ENCODE results near the gene ARAP3. TPM values are rescaled to one million over a fixed set of nuclear protein-coding genes. Genes with fewer than 3 reads are reported as not detected.

The ARAP3 gene
- polyA plus RNA-seq, 1 donor from 2014 or later = 1.4 TPM

DNA sequence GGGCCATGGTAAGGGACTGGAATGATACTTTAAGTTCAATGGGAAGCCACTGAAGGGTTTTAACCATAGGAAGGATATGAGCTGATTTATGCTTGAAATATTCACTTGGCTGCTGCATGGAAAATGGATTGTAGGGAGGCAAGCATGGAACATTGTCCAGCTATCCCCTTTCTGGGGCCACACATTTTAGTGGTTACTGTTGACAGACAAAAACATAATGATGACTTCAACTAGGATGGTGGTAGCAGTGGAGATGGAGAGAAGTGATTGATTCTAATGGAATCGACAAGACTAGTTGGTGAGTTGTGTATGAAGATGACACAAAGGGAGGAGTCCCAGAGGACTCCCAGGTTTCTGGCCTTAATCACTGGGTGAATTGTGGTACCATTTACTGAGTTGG is 24.6 kb downstream of the ARAP3 start:
- H3K9me2 ChIP-seq (ENCODE audit: insufficient read depth, low read length) = no peaks in the 10 kb centered on the region
- no peaks in the 10 kb centered on the region for H3F3A ChIP-seq (ENCODE audit: insufficient read depth, low read length, poor library complexity, severe bottlenecking)
- H3K79me2 ChIP-seq (replicated peaks; ENCODE audit: insufficient read depth, low read length) = no peaks in the 10 kb centered on the region
- H2AFZ ChIP-seq (ENCODE audit: low read depth, low read length) = no peak overlapping the region
- H3K9me3 ChIP-seq (ENCODE audit: low read length) = no peaks in the 10 kb centered on the region
- TF ChIP-seq, protein P1, sequence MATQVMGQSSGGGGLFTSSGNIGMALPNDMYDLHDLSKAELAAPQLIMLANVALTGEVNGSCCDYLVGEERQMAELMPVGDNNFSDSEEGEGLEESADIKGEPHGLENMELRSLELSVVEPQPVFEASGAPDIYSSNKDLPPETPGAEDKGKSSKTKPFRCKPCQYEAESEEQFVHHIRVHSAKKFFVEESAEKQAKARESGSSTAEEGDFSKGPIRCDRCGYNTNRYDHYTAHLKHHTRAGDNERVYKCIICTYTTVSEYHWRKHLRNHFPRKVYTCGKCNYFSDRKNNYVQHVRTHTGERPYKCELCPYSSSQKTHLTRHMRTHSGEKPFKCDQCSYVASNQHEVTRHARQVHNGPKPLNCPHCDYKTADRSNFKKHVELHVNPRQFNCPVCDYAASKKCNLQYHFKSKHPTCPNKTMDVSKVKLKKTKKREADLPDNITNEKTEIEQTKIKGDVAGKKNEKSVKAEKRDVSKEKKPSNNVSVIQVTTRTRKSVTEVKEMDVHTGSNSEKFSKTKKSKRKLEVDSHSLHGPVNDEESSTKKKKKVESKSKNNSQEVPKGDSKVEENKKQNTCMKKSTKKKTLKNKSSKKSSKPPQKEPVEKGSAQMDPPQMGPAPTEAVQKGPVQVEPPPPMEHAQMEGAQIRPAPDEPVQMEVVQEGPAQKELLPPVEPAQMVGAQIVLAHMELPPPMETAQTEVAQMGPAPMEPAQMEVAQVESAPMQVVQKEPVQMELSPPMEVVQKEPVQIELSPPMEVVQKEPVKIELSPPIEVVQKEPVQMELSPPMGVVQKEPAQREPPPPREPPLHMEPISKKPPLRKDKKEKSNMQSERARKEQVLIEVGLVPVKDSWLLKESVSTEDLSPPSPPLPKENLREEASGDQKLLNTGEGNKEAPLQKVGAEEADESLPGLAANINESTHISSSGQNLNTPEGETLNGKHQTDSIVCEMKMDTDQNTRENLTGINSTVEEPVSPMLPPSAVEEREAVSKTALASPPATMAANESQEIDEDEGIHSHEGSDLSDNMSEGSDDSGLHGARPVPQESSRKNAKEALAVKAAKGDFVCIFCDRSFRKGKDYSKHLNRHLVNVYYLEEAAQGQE (IDR thresholded peaks at IDR 0.05; ENCODE audit: borderline replicate concordance) = no peak
- no peak for TF ChIP-seq EP300 (conservative IDR thresholded peaks at IDR 0.05; ENCODE audit: poor library complexity, severe bottlenecking)
- TF ChIP-seq SMC3 (conservative IDR thresholded peaks at IDR 0.05; ENCODE audit: poor library complexity) = no peak
- TF ChIP-seq MXI1 (conservative IDR thresholded peaks at IDR 0.05; ENCODE audit: poor library complexity, severe bottlenecking) = no peak
- no peak for TF ChIP-seq EZH2 (IDR thresholded peaks at IDR 0.05; ENCODE audit: borderline replicate concordance, insufficient read depth, low read length, poor library complexity, severe bottlenecking)
- TF ChIP-seq TAF1 (IDR thresholded peaks at IDR 0.05; ENCODE audit: low read depth) = no peak
- TF ChIP-seq POLR2AphosphoS5 (IDR thresholded peaks at IDR 0.05) = no peak
- no peak for TF ChIP-seq RAD21 (conservative IDR thresholded peaks at IDR 0.05)
- TF ChIP-seq, protein P2, sequence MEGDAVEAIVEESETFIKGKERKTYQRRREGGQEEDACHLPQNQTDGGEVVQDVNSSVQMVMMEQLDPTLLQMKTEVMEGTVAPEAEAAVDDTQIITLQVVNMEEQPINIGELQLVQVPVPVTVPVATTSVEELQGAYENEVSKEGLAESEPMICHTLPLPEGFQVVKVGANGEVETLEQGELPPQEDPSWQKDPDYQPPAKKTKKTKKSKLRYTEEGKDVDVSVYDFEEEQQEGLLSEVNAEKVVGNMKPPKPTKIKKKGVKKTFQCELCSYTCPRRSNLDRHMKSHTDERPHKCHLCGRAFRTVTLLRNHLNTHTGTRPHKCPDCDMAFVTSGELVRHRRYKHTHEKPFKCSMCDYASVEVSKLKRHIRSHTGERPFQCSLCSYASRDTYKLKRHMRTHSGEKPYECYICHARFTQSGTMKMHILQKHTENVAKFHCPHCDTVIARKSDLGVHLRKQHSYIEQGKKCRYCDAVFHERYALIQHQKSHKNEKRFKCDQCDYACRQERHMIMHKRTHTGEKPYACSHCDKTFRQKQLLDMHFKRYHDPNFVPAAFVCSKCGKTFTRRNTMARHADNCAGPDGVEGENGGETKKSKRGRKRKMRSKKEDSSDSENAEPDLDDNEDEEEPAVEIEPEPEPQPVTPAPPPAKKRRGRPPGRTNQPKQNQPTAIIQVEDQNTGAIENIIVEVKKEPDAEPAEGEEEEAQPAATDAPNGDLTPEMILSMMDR (IDR thresholded peaks at IDR 0.05; ENCODE audit: poor library complexity, severe bottlenecking) = no peak
- H3K27ac ChIP-seq (ENCODE audit: low read length) = no peak overlapping the region
- no peak overlapping the region for H3K9ac ChIP-seq (ENCODE audit: low read length)
- no peak overlapping the region for H3K4me3 ChIP-seq (ENCODE audit: low read length)
- H3K4me2 ChIP-seq (ENCODE audit: low read length) = no peak overlapping the region
- H3K36me3 ChIP-seq (ENCODE audit: insufficient read depth, low read length) = no peaks in the 10 kb centered on the region
- no peaks in the 10 kb centered on the region for H3K27me3 ChIP-seq (ENCODE audit: insufficient read depth, low read depth, low read length)
- no peaks in the 10 kb centered on the region for H4K20me1 ChIP-seq (ENCODE audit: insufficient read depth)

DNA sequence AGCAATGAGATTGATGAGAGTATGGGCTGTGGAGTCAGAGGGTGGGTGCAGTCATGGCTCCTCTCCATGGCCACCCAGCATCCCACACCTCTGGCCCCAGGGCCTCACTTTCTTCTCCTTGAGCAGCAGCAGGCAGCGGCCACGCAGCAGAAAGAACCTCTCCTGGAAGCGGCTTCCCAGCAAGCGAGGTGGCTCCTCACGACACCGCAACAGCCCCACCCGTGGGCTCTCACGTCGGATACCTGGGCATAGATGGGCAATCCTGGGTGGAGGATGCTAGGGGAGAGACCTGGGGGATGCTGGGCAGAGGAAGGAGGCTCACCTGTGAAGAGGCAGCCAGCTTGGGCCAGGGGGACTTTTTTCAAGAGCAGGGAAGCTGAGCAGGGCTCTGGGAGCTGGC is 25.6 kb downstream of the ARAP3 start:
- H3K4me2 ChIP-seq (ENCODE audit: low read length) = no peak overlapping the region
- H3F3A ChIP-seq (ENCODE audit: insufficient read depth, low read length, poor library complexity, severe bottlenecking) = no peaks in the 10 kb centered on the region
- no peaks in the 10 kb centered on the region for H3K9me3 ChIP-seq (ENCODE audit: low read length)
- no peaks in the 10 kb centered on the region for H3K79me2 ChIP-seq (replicated peaks; ENCODE audit: insufficient read depth, low read length)
- H2AFZ ChIP-seq (ENCODE audit: low read depth, low read length) = no peak overlapping the region
- no peak overlapping the region for H3K9ac ChIP-seq (ENCODE audit: low read length)
- TF ChIP-seq TAF1 (IDR thresholded peaks at IDR 0.05; ENCODE audit: low read depth) = no peak
- no peak for TF ChIP-seq EZH2 (IDR thresholded peaks at IDR 0.05; ENCODE audit: borderline replicate concordance, insufficient read depth, low read length, poor library complexity, severe bottlenecking)
- TF ChIP-seq, protein P1 (IDR thresholded peaks at IDR 0.05; ENCODE audit: borderline replicate concordance) = no peak
- no peak for TF ChIP-seq SMC3 (conservative IDR thresholded peaks at IDR 0.05; ENCODE audit: poor library complexity)
- TF ChIP-seq EP300 (conservative IDR thresholded peaks at IDR 0.05; ENCODE audit: poor library complexity, severe bottlenecking) = no peak
- no peak for TF ChIP-seq MXI1 (conservative IDR thresholded peaks at IDR 0.05; ENCODE audit: poor library complexity, severe bottlenecking)
- TF ChIP-seq, protein P2 (IDR thresholded peaks at IDR 0.05; ENCODE audit: poor library complexity, severe bottlenecking) = no peak
- TF ChIP-seq POLR2AphosphoS5 (IDR thresholded peaks at IDR 0.05) = no peak
- no peaks in the 10 kb centered on the region for H3K36me3 ChIP-seq (ENCODE audit: insufficient read depth, low read length)
- H3K9me2 ChIP-seq (ENCODE audit: insufficient read depth, low read length) = no peaks in the 10 kb centered on the region
- no peak overlapping the region for H3K27ac ChIP-seq (ENCODE audit: low read length)
- H3K4me3 ChIP-seq (ENCODE audit: low read length) = no peak overlapping the region
- H3K27me3 ChIP-seq (ENCODE audit: insufficient read depth, low read depth, low read length) = peaks cover 2% of the 10 kb centered on the region
- H4K20me1 ChIP-seq (ENCODE audit: insufficient read depth) = no peaks in the 10 kb centered on the region
